Effector CD4-positive, alpha-beta T cell (primary cell): ENCODE results near the gene AKAP9.
"Not testable (repeated sequence)": the region's sequence is repeated elsewhere in the genome, so short reads cannot be mapped to it uniquely, and the experiment has no call there.

Experiments used
- DNase-seq: peaks from one replicate; pipeline ENCODE4 v3.0.0-alpha.2; 2020

Gene AKAP9

GRCh38 chr7:92137557-92137956 lies 196.9 kb downstream of the AKAP9 start:
- no peak for DNase-seq

- DNase-seq, result no peak
Measured at GRCh38 chr7:92141161-92141560, 200.5 kb downstream of the AKAP9 start.

- not testable (repeated sequence) for DNase-seq
Measured at GRCh38 chr7:92142791-92143190, 202.1 kb downstream of the AKAP9 start.

GRCh38 chr7:92143192-92143880 lies 202.7 kb downstream of the AKAP9 start:
- DNase-seq, result not testable (repeated sequence)

DNA sequence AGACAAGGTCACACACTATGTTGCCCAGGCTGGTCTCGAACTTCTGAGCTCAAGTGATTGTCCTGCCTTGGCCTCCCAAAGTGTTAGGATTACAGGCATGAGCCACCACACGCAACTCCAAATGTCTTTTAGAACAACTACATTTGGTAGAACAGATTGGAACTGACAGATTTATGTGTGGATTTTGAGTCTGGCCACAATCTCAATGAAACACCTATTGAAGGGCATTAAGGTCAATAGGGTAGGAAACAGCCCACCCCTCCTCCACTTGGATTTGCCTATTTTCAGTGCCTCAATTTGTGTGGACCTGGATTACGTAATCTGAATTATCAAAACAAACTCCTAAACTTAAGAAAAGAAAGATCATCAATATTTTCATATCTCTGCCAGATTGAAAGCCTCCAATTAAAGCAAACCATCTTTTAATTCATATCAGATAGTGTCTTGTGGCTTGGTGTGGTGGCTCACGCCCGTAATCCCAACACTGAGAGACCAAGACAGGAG lies 209.1 kb downstream of the AKAP9 start:
- no peak for DNase-seq

DNA sequence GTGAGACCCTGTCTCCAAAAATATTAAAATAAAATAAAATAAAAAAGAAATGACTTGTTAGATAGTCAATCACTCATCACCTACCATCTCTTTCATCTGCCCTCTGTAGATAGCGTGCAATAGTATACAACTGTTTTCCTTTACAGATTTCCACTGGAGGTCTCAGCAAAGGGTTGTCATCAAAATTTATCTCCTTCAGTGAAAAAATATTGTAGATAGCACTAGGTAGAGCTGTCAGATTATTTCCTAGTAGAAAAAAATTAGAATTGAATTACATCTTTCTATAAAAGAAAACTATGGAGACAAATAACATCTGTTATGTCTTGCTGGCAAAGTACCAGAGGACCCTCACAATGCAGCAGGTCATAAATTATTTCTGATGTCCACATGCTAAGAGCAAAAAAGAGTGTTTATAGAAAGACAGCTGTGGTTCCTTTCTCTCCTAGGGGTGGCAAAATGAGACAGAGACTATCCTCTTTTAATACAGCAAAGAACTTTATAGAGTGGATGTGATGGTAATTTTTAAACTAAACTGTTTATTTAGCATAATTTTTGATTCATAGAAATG lies 209.9 kb downstream of the AKAP9 start:
- DNase-seq, result no peak

DNA sequence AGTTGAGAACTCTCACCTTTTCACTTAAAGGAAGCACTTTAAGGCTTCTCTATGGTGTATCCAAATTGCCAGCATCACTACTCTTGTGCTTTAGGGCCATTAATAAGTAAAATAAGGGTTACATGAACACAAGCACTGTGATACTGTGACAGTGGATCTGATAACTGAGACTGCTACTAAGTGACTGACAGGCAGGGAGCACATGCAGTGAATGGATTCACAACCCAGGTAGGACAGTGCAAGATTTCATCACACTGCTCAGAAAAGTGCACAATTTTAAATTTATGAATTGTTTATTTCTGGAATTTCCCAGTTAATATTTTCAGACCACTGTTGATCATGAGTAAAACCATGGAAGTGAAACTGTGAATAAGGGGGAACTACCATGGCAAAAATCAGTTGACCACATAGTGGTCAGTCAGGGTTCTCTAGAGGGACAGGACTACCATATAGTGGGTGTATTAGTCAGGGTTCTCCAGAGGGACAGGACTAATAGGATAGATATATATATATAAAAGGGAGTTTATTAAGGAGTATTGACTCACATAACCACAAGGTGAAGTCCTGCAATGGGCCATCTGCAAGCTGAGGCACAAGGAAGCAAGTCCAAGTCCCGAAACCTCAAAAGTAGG lies 214.6 kb downstream of the AKAP9 start:
- DNase-seq, result no peak

DNA sequence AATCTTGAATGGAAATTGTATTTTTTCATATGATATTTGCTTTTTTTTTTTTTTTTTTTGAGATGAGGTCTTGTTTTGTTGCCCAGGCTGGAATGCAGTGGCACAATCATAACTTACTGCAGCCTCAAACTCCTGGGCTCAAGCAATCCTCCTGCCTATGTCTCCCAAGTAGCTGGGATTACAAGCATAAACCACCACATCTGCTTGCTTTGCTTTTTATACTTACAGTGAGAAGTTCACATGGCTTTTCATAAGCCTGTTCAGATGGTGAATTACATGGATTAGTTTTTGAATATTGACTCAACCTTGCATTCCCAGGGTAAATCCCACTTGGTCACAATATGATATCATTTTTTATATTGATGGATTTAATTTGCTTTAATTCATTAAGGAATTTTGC lies 216.3 kb downstream of the AKAP9 start:
- DNase-seq, result no peak

GRCh38 chr7:92158660-92159575 lies 218.3 kb downstream of the AKAP9 start:
- no peak for DNase-seq
